GM12872 (cell line): Measurements from ENCODE around the gene NPY5R.

ENCODE experiments used
- TF ChIP-seq, protein P1 (sequence below): IDR thresholded peaks from 3 replicates; pipeline ENCODE4 v1.5.1; 2011; ENCODE audit warnings: low read depth, mild to moderate bottlenecking, low read length, moderate library complexity; ENCODE audit not compliant: insufficient read depth

NPY5R gene

DNA sequence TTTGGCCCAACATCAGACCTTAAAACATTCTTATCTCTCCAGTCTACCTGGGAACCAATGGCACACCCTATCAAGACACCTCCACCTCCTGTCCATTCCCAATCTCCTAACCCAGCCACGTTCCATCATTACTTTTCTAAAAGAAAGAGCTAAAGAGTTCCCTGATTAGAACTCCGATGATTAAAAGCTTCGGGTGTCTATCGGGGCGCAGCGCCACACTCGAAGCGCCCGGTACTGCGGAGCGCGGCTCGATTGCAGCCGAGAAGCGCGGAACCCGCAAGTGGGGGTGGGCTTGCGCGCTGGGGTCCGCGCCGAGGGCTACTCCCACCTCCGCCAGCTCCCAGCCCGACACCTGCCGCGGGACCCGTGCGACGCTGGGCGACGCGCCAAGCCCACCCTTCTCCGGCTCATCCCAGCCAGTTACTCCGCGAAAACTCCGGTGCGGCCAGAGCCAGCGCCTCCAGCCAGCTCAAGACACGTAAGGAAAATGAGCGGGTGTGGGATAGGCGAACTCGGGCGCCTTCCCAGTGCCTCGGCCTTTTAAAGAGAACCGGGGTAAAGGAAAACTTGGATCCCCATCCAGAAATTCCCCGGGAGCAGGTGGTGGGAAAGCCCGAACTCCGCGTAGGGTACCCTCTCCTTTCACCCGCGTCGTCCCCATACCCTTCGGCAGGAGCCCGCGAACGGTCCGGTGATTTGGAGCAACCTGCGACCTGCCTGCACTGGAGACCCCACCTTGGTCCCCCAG, 11.9 kb upstream of the NPY5R start:
- TF ChIP-seq, protein P1, sequence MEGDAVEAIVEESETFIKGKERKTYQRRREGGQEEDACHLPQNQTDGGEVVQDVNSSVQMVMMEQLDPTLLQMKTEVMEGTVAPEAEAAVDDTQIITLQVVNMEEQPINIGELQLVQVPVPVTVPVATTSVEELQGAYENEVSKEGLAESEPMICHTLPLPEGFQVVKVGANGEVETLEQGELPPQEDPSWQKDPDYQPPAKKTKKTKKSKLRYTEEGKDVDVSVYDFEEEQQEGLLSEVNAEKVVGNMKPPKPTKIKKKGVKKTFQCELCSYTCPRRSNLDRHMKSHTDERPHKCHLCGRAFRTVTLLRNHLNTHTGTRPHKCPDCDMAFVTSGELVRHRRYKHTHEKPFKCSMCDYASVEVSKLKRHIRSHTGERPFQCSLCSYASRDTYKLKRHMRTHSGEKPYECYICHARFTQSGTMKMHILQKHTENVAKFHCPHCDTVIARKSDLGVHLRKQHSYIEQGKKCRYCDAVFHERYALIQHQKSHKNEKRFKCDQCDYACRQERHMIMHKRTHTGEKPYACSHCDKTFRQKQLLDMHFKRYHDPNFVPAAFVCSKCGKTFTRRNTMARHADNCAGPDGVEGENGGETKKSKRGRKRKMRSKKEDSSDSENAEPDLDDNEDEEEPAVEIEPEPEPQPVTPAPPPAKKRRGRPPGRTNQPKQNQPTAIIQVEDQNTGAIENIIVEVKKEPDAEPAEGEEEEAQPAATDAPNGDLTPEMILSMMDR, result no peak

DNA sequence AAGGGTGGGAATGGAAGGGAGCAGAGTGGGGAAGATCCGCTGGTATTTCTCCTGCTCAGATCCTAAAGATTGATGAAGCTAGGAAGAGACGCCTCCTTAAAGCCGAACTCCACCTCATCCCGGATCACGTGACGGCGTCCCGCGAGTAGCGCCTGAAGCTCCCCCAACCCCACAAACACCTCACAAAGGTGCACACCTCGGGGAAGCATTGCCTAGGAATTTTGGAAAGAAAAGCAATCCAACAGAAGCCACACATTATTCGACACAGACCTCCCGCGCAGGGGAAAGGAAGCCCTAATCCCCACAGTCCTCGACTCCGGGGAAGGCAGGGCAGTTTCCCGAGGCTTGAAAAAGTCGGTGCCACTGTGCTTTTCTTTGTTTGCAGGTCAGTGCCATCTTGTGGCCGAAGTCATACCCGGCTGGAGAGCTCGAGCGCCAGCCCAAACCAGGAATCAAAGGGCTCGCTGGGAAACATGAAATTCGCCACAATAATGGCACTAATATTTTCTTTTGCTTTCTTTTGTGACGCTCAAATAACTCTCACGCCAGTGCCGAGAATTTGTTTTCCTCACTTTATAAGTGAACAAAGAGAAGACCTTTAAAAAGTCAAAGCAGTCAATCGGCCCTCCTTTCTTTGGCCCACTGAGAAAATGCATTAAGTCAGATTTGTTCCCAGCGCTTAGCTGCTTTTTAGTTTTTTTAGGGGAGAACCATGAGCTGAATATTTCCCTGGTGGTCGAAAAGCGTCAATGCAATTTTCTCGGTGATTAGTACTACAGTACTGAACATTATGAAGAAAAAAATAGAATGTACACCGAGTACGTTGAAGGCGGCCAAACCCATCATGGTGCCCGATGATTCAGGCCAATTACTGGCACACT, 10.9 kb upstream of the NPY5R start, which contains the start of gene NPY1R:
Gene NPY1R, minus strand, starts transcription at position 71 of the 881 bp plus-strand sequence. CDS start 6,042 bp downstream, outside the sequence.
- TF ChIP-seq, protein P1, result peak; percentile 64

DNA sequence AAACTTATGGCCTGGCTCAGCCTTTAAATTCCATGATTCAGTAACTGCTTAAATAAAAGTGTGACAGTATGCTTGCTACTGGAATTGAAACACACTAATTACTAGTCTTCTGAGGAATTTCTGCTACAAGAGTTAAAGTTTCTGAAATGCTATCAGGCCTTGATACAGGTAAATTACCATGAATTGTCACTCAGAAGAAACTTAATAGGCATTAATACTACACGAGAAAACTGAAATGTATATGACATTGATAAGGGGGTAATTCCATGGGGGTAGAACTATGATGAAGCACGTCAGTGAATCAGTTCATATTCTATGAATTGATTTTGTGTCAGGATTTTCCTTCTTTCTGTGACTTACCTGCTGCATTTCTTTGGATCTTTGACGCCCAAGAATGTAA, 8.3 kb upstream of the NPY5R start:
- TF ChIP-seq, protein P1, result no peak

DNA sequence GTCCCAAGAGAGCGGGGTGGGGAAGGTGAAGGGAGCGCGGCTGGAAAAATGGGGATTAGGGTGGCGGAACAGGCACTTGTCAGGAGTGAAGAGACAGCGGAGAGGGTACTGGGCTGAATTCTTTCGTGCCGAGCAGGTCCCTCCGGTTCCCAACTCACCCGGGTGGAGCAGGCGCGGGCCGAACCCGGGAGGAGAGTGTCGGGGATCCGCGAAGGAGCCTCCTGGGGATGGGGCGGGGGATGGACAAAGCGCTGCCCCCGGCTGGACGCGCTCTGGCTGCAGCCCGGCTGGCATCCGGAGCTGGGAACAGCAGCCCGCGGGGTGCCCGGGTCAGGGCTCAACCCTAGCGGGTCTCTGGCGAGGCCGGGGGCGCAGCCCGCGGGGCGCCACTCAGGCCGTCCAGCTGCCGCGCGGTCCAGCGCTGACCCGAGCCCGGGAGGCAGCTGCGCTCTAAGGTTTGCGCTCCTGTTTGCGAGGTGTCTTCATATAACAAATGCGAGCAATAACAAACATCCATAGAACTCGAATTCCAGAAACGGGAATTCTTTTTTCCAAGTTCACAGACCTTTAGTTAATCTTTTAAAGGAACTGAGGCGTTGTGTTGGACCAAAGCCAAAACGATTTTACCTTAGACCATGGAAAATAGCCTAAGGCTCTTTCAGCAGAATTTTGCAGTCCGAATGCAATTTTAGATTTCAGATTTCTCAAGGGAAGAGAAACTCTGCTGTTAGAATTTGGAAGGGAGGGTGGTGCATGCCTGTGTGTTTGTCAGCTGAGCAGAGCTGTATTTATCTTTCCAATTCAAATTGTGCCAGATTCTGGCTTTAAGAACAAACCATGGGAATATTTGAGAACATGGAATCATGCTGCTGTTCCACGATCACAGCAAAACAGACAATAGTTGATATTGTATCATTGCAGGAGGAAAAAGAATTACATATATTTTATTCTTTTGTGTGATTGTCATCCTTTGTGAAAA, 744 bp downstream of the NPY5R start:
- TF ChIP-seq, protein P1, result no peak

DNA sequence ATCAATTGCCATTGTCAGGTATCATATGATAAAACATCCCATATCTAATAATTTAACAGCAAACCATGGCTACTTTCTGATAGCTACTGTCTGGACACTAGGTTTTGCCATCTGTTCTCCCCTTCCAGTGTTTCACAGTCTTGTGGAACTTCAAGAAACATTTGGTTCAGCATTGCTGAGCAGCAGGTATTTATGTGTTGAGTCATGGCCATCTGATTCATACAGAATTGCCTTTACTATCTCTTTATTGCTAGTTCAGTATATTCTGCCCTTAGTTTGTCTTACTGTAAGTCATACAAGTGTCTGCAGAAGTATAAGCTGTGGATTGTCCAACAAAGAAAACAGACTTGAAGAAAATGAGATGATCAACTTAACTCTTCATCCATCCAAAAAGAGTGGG, 7.0 kb downstream of the NPY5R start:
- TF ChIP-seq, protein P1, result no peak

DNA sequence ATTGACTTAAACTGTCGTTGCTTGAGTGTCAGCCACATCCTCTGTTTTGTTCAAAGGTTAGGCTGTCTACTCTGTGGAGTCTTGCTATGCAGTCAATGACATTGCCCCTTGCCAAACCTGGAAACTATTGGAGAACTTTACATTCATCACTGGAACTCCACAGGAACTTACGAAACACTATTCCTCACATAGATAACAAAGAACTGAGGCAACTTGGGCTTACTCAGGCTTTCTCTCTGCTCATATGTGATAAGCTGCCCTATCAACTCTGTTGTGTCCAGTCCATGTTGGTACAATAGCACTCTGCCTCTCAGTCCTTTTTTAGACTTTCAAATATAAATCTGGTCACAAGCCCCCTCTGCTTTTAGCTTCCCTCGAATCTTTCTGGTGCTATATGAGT, 9.4 kb downstream of the NPY5R start:
- TF ChIP-seq, protein P1, result no peak
